ENCODE measurements around the gene AHDC1. TPM values are rescaled to one million over a fixed set of nuclear protein-coding genes. Genes with fewer than 3 reads are reported as not detected.

The AHDC1 gene
- total RNA-seq, 1 experiment from 2014 or later = 18.4 TPM

DNA sequence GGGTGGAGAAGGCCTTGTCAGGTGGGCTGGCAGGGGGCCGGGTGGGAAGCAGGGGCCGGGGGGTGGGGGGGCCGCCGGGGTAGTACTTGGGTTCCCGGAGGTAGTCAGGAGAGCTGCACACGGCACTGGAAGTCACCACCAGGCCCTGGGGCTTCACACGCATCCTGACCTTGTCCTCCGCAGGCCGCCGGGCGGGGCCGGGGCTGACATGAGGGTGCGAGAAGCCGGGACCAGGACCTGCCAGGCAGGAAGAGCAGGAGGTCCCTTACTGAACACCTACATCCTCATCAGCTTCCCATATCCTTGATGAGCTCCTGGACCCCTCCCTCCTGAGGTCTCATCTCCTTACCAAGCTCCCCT is 52.0 kb downstream of the AHDC1 start:
- intact Hi-C loops (cut with micrococcal nuclease) = no loop called here
- Mint-ChIP-seq H3K4me1 (ENCODE audit: insufficient read depth, unreplicated experiment) (peaks cover 9% of the 10 kb centered on the region), H3K27me3 (ENCODE audit: insufficient read depth, unreplicated experiment) (no peaks in the 10 kb centered on the region), H3K36me3 (ENCODE audit: insufficient read depth, unreplicated experiment) (peaks cover 41% of the 10 kb centered on the region), H3K27ac (ENCODE audit: low read depth, unreplicated experiment) (no peak overlapping the region), H3K9me3 (ENCODE audit: unreplicated experiment) (no peaks in the 10 kb centered on the region), H3K4me3 (ENCODE audit: unreplicated experiment) (no peak overlapping the region)
- BruUV-seq (replicated peaks) = no TSS peak
- POLR2A ChIA-PET = interaction anchor here (5.0 kb wide), 1 partner anchor 8 kb away, joined by 28 read pairs; no protein-coding TSS in a partner anchor
- CTCF ChIA-PET = interaction anchor here (0.5 kb wide), 1 partner anchor 24 kb away, joined by 3 read pairs; no protein-coding TSS in a partner anchor
- TF ChIP-seq, protein P1, sequence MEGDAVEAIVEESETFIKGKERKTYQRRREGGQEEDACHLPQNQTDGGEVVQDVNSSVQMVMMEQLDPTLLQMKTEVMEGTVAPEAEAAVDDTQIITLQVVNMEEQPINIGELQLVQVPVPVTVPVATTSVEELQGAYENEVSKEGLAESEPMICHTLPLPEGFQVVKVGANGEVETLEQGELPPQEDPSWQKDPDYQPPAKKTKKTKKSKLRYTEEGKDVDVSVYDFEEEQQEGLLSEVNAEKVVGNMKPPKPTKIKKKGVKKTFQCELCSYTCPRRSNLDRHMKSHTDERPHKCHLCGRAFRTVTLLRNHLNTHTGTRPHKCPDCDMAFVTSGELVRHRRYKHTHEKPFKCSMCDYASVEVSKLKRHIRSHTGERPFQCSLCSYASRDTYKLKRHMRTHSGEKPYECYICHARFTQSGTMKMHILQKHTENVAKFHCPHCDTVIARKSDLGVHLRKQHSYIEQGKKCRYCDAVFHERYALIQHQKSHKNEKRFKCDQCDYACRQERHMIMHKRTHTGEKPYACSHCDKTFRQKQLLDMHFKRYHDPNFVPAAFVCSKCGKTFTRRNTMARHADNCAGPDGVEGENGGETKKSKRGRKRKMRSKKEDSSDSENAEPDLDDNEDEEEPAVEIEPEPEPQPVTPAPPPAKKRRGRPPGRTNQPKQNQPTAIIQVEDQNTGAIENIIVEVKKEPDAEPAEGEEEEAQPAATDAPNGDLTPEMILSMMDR (IDR thresholded peaks at IDR 0.05; ENCODE audit: unreplicated experiment) = no peak
- DNase-seq (ENCODE audit: unreplicated experiment) = no peak

DNA sequence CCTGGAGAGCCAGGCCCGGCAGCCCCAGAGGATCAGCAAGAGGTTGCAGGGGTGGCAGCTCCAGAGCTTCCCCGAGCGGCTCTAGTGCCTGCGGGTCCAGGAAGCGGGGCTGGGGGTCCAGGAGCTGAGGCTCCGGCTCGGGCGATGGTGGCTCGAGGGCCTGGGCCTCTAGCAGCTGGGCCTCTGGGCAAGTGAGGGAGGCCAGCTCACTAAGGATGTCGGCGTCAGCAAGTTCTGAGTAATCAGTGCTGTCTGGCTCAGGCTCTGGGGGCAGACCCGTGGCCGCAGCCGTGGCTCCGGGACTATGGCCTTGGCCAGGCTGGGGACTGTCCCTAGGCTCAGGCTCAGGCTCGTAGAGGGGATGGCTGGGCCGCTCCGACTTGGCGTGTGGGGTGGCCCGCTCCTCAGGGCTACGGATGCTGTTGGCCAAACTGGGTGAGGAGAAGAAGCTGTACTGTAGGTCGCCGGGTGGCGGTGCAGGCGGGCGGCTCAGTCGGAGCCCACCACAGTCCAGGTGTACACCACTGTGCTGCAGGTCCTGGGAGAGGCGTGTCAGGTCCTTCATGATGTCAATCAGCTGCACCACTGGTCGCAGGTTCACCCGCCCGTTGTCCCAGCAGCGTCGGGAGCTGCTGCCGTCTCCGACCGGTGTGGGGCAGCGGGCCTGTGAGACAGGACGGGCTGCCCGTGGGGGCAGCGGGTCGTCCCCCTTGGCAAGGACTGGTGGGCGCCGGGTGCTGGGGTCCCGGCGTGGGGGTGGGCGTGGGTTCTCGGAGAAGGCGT is 52.6 kb downstream of the AHDC1 start:
- intact Hi-C loops (cut with micrococcal nuclease) = no loop called here
- no peak for DNase-seq (ENCODE audit: unreplicated experiment)
- H3K27ac Mint-ChIP-seq (ENCODE audit: low read depth, unreplicated experiment) = no peak overlapping the region
- CTCF ChIA-PET = no interaction called here
- no peak overlapping the region for H3K4me3 Mint-ChIP-seq (ENCODE audit: unreplicated experiment)
- TF ChIP-seq, protein P1 (IDR thresholded peaks at IDR 0.05; ENCODE audit: unreplicated experiment) = no peak
- POLR2A ChIA-PET = interaction anchor here (5.0 kb wide), 1 partner anchor 7 kb away, joined by 28 read pairs; no protein-coding TSS in a partner anchor
- peaks cover 47% of the 10 kb centered on the region for H3K36me3 Mint-ChIP-seq (ENCODE audit: insufficient read depth, unreplicated experiment)
- BruUV-seq (replicated peaks) = no TSS peak
- no peaks in the 10 kb centered on the region for H3K9me3 Mint-ChIP-seq (ENCODE audit: unreplicated experiment)
- H3K4me1 Mint-ChIP-seq (ENCODE audit: insufficient read depth, unreplicated experiment) = peaks cover 6% of the 10 kb centered on the region
- H3K27me3 Mint-ChIP-seq (ENCODE audit: insufficient read depth, unreplicated experiment) = no peaks in the 10 kb centered on the region

DNA sequence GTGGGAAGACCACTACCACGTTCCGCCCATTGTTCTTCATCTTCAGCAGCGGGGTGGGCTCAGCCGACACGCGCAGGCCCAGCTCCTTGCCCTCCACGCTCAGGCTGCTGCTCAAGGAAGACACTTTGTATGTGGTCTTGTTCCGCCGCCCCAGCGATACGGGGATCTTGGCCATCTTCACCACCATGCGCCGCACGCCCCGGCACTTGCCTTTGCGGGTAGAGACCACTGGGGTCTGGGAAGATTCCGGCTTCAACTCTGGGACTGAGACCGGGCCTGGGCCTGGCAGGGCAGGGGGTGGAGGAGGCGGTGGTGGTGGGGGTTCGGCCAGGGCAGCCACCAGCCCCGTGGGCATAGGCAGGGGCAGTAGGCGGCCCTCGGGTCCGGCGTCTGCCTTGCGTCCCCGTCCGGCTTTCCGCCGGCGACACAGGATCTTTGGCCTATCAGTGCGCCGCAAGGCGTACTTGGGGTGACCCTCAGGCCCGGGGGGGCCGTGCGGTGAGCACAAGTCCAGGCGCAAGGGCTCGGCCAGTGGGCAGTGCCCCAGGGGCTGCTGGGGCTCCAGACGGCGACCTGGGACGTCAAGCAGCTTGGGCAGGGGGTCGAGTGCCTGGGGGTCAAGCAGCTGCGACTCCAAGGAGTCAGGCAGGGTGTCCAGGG is 53.3 kb downstream of the AHDC1 start:
- peaks cover 5% of the 10 kb centered on the region for H3K4me1 Mint-ChIP-seq (ENCODE audit: insufficient read depth, unreplicated experiment)
- no peak overlapping the region for H3K27ac Mint-ChIP-seq (ENCODE audit: low read depth, unreplicated experiment)
- no peak overlapping the region for H3K4me3 Mint-ChIP-seq (ENCODE audit: unreplicated experiment)
- H3K27me3 Mint-ChIP-seq (ENCODE audit: insufficient read depth, unreplicated experiment) = no peaks in the 10 kb centered on the region
- no TSS peak for BruUV-seq (replicated peaks)
- peaks cover 49% of the 10 kb centered on the region for H3K36me3 Mint-ChIP-seq (ENCODE audit: insufficient read depth, unreplicated experiment)
- TF ChIP-seq, protein P1 (IDR thresholded peaks at IDR 0.05; ENCODE audit: unreplicated experiment) = no peak
- no peaks in the 10 kb centered on the region for H3K9me3 Mint-ChIP-seq (ENCODE audit: unreplicated experiment)
- intact Hi-C loops (cut with micrococcal nuclease) = no loop called here
- ChIA-PET CTCF (interaction anchor here (1.3 kb wide), 1 partner anchor 17 kb away, joined by 3 read pairs; no protein-coding TSS in a partner anchor), POLR2A (interaction anchor here (5.0 kb wide), 1 partner anchor 7 kb away, joined by 28 read pairs; no protein-coding TSS in a partner anchor)
- no peak for DNase-seq (ENCODE audit: unreplicated experiment)

DNA sequence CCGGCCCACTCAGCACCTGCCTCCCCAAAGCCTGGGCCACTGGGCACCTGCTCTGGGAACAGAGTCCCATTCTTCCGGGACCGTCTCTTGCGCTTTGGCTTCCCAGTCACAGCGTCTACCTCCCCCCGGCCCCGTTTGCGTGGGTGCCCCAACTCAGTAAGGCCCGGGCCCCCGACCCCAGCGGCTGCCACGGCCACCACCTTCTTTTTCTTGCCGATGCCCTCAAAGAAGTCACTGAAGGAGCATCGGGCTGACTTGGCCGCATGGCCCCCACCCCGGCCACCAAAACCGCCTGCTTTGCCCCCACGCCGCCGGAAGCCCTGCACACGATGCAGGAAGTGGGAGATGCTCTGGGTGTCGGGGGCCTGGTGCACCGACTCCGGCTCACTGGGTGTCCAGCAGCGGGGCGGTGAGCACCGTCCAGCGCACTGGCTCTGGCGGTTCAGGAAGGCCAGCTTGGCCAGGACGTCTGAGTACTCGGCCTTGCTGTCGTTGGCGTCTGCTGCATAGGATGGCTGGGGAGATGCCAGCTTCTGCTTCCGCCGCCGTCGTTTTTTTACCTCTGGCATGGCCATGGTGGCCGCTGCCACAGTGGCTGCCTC is 54.0 kb downstream of the AHDC1 start:
- BruUV-seq (replicated peaks) = no TSS peak
- no peak for DNase-seq (ENCODE audit: unreplicated experiment)
- intact Hi-C loops (cut with micrococcal nuclease) = no loop called here
- Mint-ChIP-seq H3K4me1 (ENCODE audit: insufficient read depth, unreplicated experiment) (peaks cover 8% of the 10 kb centered on the region), H3K36me3 (ENCODE audit: insufficient read depth, unreplicated experiment) (peaks cover 54% of the 10 kb centered on the region), H3K4me3 (ENCODE audit: unreplicated experiment) (no peak overlapping the region), H3K27ac (ENCODE audit: low read depth, unreplicated experiment) (no peak overlapping the region), H3K9me3 (ENCODE audit: unreplicated experiment) (no peaks in the 10 kb centered on the region), H3K27me3 (ENCODE audit: insufficient read depth, unreplicated experiment) (no peaks in the 10 kb centered on the region)
- TF ChIP-seq, protein P1 (IDR thresholded peaks at IDR 0.05; ENCODE audit: unreplicated experiment) = no peak
- ChIA-PET POLR2A (no interaction called here), CTCF (interaction anchor here (1.3 kb wide), 1 partner anchor 18 kb away, joined by 3 read pairs; no protein-coding TSS in a partner anchor)

Measured in MCF 10A (cell line).